Posterior cingulate gyrus (tissue), 11 donors: ENCODE results near the gene IGSF8.

ENCODE experiments used
- DNase-seq, 10 donors: peaks; one replicate each; pipeline versions ENCODE4 v3.0.0 to v3.0.0-alpha.2; 2020 to 2021; ENCODE audit warnings: mixed read lengths in 3 of 10
- intact Hi-C: fragments of 100-400 bp; cut with DNase I; formaldehyde crosslinking; loops from one replicate; pipeline ENCODE4 v1.15.1; 2023

Gene IGSF8

GRCh38 chr1:160097911-160098851 is at the start of gene IGSF8:
Gene IGSF8 (minus strand): TSS chr1:160098619. CDS start chr1:160098472, 147 bp downstream.
- DNase-seq, result peak; percentile 83 to 98 (median 91)
- intact Hi-C loops, result no loop called here

GRCh38 chr1:160148121-160148520 is 49.7 kb upstream of the IGSF8 start:
- intact Hi-C loops, result no loop called here
- DNase-seq, result no peak

GRCh38 chr1:160146107-160146506 is 47.7 kb upstream of the IGSF8 start:
- intact Hi-C loops, result no loop called here

GRCh38 chr1:160144921-160145320 is 46.5 kb upstream of the IGSF8 start:
- intact Hi-C loops, result no loop called here
- DNase-seq, result peak in 1 of 10 donors; percentile 23

More at GRCh38 chr1:160146107-160146506, 47.7 kb upstream of the IGSF8 start:
- no peak for DNase-seq

- DNase-seq, result no peak
- intact Hi-C loops, result no loop called here
Measured at GRCh38 chr1:160143695-160144094, 45.3 kb upstream of the IGSF8 start.

- intact Hi-C loops, result no loop called here
- DNase-seq, result no peak
Measured at GRCh38 chr1:160139840-160140239, 41.4 kb upstream of the IGSF8 start.

- intact Hi-C loops, result no loop called here
- DNase-seq, result peak in 1 of 10 donors; percentile 55
Measured at GRCh38 chr1:160137216-160137862, 38.9 kb upstream of the IGSF8 start.

- DNase-seq, result no peak
- intact Hi-C loops, result no loop called here
Measured at GRCh38 chr1:160136926-160137200, 38.4 kb upstream of the IGSF8 start.

- DNase-seq, result peak in 1 of 10 donors; percentile 66
- intact Hi-C loops, result no loop called here
Measured at GRCh38 chr1:160136121-160136925, 37.9 kb upstream of the IGSF8 start.

- intact Hi-C loops, result no loop called here
- peak in 2 of 10 donors; percentile 57 to 72 for DNase-seq
Measured at GRCh38 chr1:160134791-160135572, 36.6 kb upstream of the IGSF8 start.

GRCh38 chr1:160133990-160134770 is 35.8 kb upstream of the IGSF8 start:
- DNase-seq, result peak in 1 of 10 donors; percentile 34

GRCh38 chr1:160131803-160132565 is 33.6 kb upstream of the IGSF8 start:
- DNase-seq, result peak in 1 of 10 donors; percentile 59
- intact Hi-C loops, result no loop called here

More at GRCh38 chr1:160133990-160134770, 35.8 kb upstream of the IGSF8 start:
- intact Hi-C loops, result no loop called here

GRCh38 chr1:160130939-160131338 is 32.5 kb upstream of the IGSF8 start:
- intact Hi-C loops, result no loop called here
- no peak for DNase-seq

- intact Hi-C loops, result no loop called here
- DNase-seq, result no peak
Measured at GRCh38 chr1:160130486-160130885, 32.1 kb upstream of the IGSF8 start.

- peak in 1 of 10 donors; percentile 69 for DNase-seq
- intact Hi-C loops, result no loop called here
Measured at GRCh38 chr1:160129966-160130365, 31.5 kb upstream of the IGSF8 start.

- peak in 1 of 10 donors; percentile 22 for DNase-seq
- intact Hi-C loops, result no loop called here
Measured at GRCh38 chr1:160129558-160129957, 31.1 kb upstream of the IGSF8 start.

GRCh38 chr1:160129046-160129445 is 30.6 kb upstream of the IGSF8 start:
- DNase-seq, result peak in 5 of 10 donors; percentile 43 to 89 (median 63)

GRCh38 chr1:160128636-160129035 is 30.2 kb upstream of the IGSF8 start:
- peak in 2 of 10 donors; percentile 39 to 65 for DNase-seq
- intact Hi-C loops, result no loop called here

More at GRCh38 chr1:160129046-160129445, 30.6 kb upstream of the IGSF8 start:
- intact Hi-C loops, result no loop called here
